G401 (cell line): ENCODE data around the gene PTPRF. TPM values are rescaled to one million over a fixed set of nuclear protein-coding genes. Genes with fewer than 3 reads are reported as not detected.
"Not testable (repeated sequence)": the region's sequence is repeated elsewhere in the genome, so short reads cannot be mapped to it uniquely, and the experiment has no call there.

Experiments
- DNase-seq: peaks from one replicate; pipeline ENCODE4 v3.0.0-alpha.2; 2015; ENCODE audit warnings: low spot score
- in situ Hi-C: cut with HindIII; loops from 2 replicates; pipeline ENCODE4 v1.10.0; 2016; ENCODE audit warnings: low sequenced_read_pairs, mixed read lengths
- total RNA-seq: library from RNA; depleted of rRNA; stranded (reverse); fragments of >200 nt; shearing (Covaris generic); gene quantifications from 2 replicates; pipeline ENCODE4 v1.2.3, GENCODE V29; 2014

Gene PTPRF
- total RNA-seq, 1 experiment from 2014 or later: 61.3 TPM

DNA sequence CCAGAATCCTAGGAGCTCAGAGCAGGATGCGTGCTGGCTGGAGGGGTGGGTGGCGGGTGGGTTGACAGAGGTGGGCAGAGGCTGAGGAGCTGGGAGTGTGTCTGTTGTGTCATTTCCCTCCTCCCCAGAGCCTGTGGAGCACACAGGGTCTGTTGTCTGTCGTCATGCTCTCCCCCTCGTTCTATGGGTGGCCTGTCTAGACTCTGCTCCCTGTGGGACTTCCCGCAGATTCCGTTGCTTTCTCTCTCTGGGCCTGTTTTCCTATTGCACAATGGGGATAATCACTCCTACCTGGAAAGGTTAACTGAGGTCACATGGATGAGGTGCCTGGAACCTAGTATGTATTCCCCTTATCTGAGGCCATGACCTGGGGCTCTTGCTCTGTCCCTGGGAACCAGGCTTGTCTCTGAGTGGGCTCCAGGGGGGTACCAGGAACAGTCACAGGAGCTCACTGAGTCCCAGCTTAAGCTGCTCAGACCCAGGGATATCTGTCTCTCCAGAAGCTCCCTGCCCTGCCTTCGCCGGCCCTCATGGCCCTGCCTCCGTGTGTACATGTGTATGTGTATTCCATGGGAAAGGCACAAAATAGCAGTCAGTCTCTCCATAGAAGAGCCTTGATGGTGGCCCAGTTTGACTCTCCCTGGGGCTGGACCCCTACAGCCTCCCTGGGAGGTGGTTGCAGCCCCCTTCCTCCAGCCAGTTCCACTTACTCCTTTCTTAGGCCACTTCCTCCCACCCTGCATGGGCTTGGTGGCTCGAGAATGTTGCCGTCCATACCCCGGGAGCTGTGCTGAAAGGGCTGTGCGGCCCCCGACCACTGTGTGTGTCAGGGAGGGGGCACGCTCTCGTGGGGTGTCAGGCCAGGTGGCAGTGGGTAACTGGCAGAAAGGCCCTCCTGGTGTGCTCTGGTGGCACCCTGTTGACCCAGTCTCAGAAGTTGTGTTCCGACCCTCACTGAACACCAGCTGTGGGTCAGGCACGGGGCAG lies 17.9 kb downstream of the PTPRF start:
- no peak for DNase-seq
- in situ Hi-C loops: no loop called here

DNA sequence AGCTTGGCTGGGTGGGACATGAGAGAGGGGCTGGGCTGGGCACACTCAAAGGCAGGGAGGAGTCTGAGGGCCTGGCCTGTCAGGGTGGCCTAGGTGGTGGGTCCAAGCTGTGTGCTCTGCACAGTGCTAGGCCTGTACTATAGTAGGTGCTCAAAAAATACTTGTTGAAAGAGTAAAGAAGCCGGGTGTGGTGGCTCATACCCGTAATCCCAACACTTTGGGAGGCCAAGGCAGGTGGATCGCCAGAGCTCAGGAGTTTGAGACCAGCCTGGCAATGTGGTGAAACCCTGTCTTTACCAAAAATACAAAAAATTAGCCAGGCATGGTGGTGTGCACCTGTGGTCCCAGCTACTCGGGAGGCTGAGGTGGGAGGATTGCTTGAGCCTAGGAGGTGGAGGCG lies 18.7 kb downstream of the PTPRF start:
- in situ Hi-C loops: not testable (repeated sequence)

DNA sequence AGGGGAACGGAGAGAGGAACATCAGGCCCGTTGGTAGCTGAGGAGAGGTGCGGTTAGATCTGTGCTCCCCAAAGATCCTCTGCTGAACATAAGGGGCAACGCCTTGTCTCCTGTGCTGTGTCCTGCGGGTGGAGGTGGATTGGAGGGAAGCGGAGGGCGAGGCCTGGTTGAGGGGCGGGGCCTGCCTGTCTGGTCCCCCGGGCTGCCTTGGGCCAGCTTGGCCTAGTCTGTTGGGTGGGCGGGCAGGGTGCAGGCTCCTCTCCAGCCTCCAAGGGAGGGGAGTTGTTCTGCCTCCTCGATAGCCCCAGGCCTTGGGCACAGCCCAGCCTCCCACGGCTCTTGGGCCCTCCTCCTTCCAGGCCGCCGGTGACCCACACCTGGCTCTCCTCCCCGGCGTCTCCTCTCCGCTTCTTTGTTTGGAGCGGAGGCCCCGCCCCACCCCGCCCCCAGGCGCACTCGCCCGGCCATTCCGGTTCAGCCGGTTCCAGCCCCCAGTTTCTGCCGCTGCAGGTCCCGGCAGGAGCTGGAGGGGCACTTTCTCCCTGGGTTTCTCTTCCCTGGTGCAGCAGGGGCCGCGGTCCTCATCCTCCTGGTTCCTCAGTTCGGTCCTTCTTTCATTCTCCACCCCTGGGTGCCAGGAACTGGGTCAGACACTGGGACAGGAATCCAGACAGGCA lies 19.4 kb downstream of the PTPRF start:
- no peak for DNase-seq
- in situ Hi-C loops: no loop called here

More for the DNA sequence above, 18.7 kb downstream of the PTPRF start:
- not testable (repeated sequence) for DNase-seq

DNA sequence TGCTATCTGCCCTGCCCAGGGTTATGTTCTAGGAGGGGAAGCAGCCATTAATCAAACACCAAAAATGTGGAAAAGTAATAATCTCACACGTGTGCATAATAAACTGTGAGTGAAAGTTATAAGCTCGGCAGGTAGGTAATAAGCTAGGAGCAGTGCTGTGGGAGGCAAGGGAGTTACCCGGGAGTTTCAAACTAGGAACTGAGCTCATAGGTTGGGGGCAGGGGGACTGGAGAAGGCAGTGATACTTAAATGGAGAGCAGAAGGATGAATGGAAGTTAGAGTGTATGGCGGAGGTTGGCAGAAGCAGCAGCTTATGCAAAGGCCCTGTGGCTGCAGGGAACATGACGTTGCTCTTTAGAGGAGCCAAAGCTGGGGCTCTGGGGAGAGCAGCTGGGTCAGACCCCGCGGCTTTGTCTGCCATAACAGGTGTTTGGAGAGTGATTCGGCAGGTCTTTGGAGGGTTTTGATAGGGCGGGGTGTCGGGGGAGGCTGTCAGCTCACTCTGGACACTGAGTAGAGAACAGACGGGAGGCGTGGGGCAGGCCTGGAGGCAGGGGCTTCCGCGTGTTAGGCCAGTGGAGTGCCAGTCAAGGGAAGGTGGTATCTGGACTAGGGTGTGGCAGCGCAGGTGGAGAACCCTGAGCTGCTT lies 20.0 kb downstream of the PTPRF start:
- in situ Hi-C loops: no loop called here
- no peak for DNase-seq

DNA sequence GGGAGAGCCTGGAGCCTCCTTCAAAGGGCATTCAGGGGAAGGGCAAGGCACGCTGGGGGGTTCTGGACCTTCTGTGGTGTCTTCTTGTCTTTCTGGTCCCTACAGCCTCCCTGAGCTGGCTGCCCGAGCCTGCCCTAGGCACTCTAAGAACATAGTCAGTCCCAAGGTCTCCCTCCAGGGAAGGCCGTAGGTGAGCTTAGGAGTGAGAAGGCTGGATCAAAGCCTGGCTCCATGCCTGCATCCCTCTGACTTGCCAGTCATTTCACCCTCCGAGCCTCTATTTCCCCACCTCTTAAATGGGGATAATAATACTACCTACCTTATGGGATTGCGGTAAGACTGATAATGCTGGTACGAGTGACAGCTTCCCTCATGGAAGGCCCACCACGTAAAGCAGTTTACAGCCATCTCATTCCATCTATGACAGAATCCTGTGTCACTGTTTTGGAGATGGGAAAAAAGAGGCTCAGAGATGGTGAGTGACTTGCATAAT lies 20.8 kb downstream of the PTPRF start:
- DNase-seq: no peak
- in situ Hi-C loops: no loop called here

DNA sequence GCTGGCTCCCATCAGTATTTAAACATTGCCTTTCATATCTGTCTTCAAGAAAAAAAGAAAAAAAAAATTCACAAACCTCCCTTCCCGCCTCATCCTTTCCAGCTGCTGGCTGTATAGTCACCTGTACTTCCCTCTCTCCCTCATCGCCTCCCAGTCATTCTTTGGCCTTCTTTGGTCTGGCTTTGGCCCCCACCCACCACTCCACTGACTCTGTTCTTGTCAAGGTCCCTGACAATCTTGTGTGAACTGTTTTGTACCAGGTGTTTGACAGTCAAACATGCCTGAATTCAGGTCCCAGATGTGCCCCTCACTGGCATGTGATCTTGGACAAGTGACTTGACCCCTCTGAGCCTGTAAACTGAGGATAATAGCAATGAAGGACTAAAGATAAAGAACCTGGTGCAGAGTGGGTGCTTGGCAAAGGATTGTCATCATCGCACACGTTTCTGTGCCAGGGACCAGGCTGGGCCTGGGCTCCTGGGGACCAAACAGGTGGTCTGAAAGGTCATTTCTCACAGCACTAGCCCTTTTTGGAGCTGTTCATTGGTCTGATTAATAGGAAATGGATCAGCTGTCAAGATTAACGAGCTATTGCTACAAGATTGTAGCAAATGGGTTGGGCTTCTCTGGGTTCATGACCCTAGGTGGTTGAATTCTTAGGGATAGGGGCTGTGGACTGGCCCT lies 21.5 kb downstream of the PTPRF start:
- no peak for DNase-seq
- in situ Hi-C loops: no loop called here

DNA sequence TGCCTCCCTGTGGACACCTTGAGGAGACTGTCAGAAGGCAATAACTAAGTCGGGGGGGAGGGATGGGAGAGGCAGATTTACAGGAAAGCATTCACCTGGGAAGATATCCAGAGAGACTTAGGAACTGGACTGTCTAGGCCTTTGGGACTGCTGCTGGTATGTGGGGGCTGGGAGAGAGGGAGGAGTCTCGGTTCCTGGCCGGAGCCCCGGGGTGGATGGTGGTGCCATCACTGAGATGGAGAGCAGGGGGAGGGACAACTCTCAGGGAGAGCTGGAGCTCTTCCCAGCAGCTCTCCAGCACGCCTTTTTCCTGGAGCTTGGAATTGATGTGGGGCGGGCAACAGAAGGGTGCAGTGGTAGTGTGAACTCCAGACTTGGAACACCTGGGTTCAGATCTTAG lies 22.1 kb downstream of the PTPRF start:
- DNase-seq: no peak
- in situ Hi-C loops: no loop called here

DNA sequence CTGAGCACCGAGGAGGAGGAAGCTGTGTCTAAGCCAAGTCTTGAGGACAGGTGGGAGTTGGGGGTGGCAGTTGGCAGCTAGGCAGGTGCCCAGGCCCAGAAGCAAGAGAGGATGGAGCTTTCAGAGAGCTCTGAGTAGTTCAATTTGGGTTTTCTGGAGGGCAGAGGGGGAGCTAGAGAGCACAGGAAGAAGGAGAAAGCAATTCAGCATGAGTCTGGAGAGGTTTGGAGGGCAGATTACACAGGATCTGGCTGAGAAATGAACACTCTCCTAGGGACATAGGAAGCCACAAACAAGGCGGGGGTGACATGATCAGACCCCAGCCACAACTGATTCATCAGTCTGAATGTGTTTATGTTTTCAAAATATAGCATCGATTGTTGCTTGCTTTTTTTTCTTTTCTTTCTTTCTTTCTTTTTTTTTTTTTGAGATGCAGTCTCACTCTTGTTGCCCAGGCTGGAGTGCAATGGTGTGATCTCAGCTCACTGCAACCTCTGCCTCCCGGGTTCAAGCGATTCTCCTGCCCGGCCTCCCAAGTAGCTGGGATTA lies 23.8 kb downstream of the PTPRF start:
- DNase-seq: peak; percentile 38
- in situ Hi-C loops: no loop called here

DNA sequence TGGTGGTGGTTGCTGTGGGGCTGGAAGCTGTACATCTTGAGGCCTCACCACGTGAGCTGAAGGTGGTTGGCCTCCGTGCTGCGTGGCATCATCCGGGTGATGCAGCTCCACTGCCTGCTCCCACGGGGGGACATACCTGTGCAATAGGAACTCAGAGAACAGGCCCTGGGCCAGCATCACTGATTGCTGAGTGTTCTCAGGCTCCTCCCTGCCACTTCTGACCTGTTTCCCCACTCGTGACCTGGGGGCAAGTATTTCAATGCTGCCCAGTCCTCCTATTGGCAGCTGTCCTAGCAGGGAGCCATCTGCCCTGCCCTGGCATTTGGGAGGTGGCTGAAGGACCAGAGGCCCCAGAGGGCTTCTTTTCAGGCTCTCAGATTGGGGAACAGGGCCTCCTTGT lies 26.1 kb downstream of the PTPRF start:
- in situ Hi-C loops: no loop called here
- no peak for DNase-seq

DNA sequence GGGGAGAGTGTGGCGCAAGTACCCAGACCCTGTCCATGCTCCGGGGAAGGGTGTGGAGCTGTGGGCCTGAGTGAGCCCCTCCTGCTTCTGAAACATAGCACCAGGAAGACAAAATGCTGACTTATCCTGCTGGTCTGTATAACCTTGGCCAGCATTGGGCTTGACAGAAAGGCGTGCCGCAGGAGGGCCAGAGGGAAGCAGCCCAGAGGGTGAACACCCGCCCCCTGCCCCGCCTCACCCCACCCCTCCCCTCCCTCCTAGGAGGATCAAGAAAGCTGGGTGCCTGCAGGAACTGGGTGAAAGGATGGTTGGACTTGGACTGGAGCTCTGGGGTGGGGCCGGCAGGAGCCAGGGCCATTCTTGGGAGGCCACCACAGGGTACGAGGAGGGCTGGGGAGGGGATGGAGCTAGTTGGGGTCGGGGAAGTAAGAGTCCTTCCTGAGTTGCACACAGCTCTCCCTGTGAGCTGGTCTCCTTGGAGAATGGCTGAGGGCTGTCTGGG lies 27.1 kb downstream of the PTPRF start:
- in situ Hi-C loops: no loop called here
- no peak for DNase-seq

DNA sequence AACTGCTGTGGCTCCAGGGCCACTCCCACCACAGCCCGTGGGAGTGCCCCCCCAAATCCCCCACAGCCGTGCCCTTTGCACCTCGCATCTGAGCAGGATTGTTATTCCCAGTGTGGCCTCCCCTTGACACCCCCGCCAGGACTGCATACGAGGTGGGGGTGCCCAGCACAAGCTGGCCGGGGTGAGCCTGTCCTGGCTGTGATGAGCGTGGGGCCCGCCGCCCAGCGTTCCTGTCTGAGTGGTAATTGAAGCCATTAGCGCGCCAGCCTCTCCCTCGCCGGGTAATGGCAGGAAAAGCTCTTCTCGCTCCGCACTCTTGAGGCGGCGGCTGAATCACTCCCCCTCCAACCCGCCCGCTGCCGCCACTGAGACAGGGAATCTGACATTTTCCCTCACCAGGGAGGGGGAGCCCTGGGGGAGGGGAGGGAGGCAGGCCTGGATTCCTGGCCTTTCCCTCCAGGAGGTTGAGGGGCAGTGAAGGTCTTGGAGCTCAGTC lies 27.7 kb downstream of the PTPRF start:
- no peak for DNase-seq
- in situ Hi-C loops: no loop called here

DNA sequence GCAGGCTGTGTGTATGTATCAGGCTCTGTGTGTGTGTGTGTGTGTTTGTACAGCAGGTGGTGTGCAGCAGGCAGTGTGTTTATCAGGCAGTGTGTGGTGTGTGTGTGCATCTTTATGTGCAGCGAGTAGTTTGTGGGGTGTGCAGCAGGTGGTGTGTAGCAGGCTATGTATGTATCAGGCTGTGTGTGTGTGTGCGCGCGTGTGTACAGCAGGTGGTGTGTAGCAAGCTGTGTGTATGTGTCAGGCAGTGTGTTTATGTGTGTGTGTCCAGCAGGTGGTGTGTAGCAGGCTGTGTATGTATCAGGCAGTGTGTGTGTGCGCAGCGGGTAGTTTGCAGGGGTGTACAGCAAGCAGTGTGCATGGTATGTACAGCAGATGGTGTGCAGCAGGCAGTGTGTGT lies 29.0 kb downstream of the PTPRF start:
- no peak for DNase-seq
- in situ Hi-C loops: no loop called here

DNA sequence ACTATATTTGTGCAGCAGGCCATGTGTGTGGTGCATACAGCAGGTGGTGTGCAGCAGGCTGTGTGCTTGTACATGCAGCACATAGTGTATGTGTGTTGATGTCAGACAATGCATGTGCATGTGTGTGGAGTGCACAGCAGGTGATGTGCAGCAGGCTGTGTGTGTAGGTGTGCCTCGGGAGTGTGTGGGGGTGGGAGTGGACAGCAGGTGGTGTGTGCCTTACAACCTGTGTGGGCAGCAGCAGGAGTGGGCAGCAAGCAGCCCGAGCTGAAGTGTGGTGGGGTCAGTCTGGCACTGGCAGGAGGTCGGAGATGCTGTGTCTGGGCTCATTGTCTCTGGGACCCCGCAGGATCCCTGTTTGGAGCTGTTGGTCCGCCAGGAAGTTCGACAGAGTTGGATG lies 29.6 kb downstream of the PTPRF start:
- in situ Hi-C loops: no loop called here
- no peak for DNase-seq

DNA sequence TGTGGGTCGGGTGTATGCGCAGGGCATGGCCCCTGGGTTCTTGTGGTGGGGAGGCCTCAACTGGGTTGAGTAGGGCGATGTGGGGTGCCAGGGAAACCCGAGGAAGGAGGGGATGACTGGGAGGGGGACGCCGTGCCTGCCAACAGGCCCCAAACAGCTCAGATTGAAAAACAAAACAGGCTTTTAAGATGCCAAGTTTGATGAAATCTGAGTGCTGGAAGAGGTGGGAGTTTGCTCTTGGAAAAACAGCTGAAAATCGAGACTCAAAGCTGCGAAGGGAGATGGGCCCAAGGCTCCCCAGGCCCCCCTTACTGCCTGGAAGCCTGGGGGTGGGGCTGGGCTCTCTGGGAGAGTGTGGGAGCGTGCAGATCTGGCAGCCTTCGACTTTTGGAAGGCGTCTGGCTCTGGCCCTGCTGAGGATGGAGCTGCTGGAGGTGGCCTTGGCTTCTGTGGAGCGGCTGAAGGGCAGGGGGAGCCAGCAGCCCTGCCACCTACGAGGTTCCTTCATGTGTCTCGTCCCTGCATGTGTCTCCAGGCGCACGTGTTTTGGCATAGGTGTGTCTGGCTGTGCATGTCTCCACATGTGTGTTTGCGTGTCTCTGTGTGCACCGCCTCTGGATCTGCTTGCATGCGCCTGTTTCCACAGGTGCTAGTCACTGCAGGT lies 33.3 kb downstream of the PTPRF start:
- peak; percentile 64 for DNase-seq
- in situ Hi-C loops: no loop called here

DNA sequence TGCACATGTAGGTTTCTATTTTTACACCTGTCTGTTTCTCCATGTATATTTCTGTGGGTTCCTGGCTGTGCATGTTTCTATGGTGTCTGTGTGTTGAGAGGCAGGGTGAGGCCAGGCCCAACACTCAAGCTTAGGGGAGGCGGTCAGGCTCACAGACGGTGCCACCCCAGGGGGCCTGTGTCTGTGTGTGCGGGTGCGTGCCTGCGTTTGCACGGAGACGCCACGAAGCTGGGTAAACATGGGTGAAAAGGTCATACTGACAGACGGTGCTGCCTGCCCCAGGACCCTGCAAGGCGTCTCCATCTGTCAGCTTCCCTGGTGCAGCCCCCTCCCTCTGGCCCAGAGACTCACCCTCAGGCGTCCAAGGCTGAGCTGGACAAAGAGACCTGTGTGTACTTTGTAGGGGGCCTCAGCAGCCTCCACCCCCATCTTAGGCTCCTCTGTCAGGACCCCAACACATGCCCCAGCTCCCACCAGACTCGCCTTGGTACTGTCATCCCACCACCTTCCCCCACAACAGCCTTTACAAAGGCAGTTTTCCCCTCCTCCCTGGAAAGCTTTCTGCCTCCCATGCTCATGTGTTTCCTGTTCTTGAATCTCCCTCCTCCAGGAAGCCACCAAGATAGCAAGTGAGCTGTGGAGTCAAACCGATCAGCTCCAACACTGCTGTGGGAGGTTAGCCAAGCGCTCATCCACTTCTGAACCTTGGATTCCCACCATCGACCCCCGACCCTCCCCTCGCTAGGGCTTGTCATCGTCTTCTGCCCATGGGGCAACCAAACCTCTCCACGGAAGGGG lies 34.1 kb downstream of the PTPRF start:
- DNase-seq: no peak
- in situ Hi-C loops: no loop called here

DNA sequence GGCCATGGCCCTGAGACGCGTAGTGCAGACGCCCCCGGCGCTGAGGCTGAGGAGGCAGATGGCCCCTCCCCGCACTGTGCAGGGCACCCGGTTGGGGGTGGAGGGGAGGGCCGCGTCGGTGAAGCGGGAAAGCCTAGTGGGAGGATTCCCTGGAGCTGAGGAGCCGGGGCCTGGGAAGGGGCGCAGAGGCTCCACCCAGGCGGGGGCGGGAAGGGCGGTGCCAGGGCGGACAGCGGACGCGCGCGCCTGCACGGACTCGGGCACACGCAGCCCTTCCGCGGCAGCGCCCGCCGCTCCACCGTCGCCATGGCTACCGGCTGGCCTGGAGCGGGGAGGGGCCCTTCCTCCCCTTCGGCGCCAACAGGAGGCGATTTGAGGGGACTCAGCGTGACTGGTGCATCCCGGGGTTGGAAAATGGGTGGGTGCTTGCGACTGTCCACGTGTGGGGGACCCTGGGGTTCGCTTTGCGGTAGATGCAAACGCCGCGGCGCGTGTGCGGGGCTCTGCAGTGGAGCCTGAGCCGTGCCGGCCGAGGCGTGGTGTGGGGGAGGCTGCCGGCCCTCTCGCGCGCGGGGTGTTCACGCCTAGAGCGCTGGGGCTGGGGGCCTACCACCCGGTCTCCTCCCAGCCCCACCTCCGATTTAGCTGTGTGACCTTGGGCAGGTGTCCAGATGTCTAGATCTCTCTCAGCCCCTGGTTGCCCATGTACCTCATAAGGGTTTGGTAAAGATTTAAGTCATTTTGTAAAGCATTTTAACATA lies 35.1 kb downstream of the PTPRF start:
- peak; percentile 65 for DNase-seq

More for the DNA sequence above, 35.1 kb downstream of the PTPRF start:
- in situ Hi-C loops: no loop called here
